HepG2 (cell line): Measurements from ENCODE around the gene POC1B. TPM values are rescaled to one million over a fixed set of nuclear protein-coding genes. Genes with fewer than 3 reads are reported as not detected.

ENCODE experiments used
- GLI4 ChIP-seq: sonication (generic); formaldehyde crosslinking; IDR thresholded peaks from 2 replicates; pipeline ENCODE4 v1.5.1; 2020; ENCODE audit warnings: missing genetic modification reagents, mild to moderate bottlenecking, moderate library complexity, borderline replicate concordance
- GMEB1 ChIP-seq: sonication (generic); formaldehyde crosslinking; IDR thresholded peaks from 2 replicates; pipeline ENCODE4 v1.5.1; 2020; ENCODE audit warnings: missing genetic modification reagents, mild to moderate bottlenecking, borderline replicate concordance
- NFYB ChIP-seq: sonication (generic); formaldehyde crosslinking; IDR thresholded peaks from 2 replicates; pipeline ENCODE4 v1.4.0; 2020; ENCODE audit warnings: missing genetic modification reagents
- NRL ChIP-seq: sonication (generic); formaldehyde crosslinking; IDR thresholded peaks from 2 replicates; pipeline ENCODE4 v1.5.0; 2020; ENCODE audit warnings: missing genetic modification reagents, mild to moderate bottlenecking, moderate library complexity, borderline replicate concordance
- PLRG1 ChIP-seq: fragments of 450-650 bp; conservative IDR thresholded peaks from 2 replicates; pipeline ENCODE4 v1.6.1; 2016
- SPEN ChIP-seq: sonication (generic); formaldehyde crosslinking; IDR thresholded peaks from 2 replicates; pipeline ENCODE4 v1.5.1; 2020; ENCODE audit warnings: low read depth, mild to moderate bottlenecking, missing genetic modification reagents
- TEAD2 ChIP-seq: sonication (generic); formaldehyde crosslinking; IDR thresholded peaks from 2 replicates; pipeline ENCODE4 v1.9.0; 2021; ENCODE audit warnings: missing genetic modification reagents
- THAP8 ChIP-seq: sonication (generic); formaldehyde crosslinking; IDR thresholded peaks from 2 replicates; pipeline ENCODE4 v1.5.1; 2020; ENCODE audit warnings: missing genetic modification reagents, mild to moderate bottlenecking, borderline replicate concordance
- ZBTB37 ChIP-seq: sonication (generic); formaldehyde crosslinking; IDR thresholded peaks from 2 replicates; pipeline ENCODE4 v1.4.0; 2020; ENCODE audit warnings: mild to moderate bottlenecking, missing genetic modification reagents
- ZNF160 ChIP-seq: sonication (generic); formaldehyde crosslinking; IDR thresholded peaks from 2 replicates; pipeline ENCODE4 v1.8.0; 2022; ENCODE audit warnings: mild to moderate bottlenecking, inconsistent platforms, missing genetic modification reagents
- ZNF383 ChIP-seq: sonication (generic); formaldehyde crosslinking; IDR thresholded peaks from 2 replicates; pipeline ENCODE4 v1.4.0; 2020; ENCODE audit warnings: missing genetic modification reagents, mild to moderate bottlenecking, borderline replicate concordance
- ZNF775 ChIP-seq: sonication (generic); formaldehyde crosslinking; IDR thresholded peaks from 2 replicates; pipeline ENCODE4 v1.4.0; 2020; ENCODE audit warnings: missing genetic modification reagents, mild to moderate bottlenecking, moderate library complexity, borderline replicate concordance
- ZNF781 ChIP-seq: sonication (generic); formaldehyde crosslinking; IDR thresholded peaks from 2 replicates; pipeline ENCODE4 v1.5.1; 2020; ENCODE audit warnings: borderline replicate concordance, mild to moderate bottlenecking, missing genetic modification reagents; ENCODE audit errors: not compliant biosample characterization
- ZNF816 ChIP-seq: sonication (generic); formaldehyde crosslinking; IDR thresholded peaks from 2 replicates; pipeline ENCODE4 v1.8.0; 2022; ENCODE audit warnings: missing genetic modification reagents, mild to moderate bottlenecking, borderline replicate concordance
- ZSCAN5A ChIP-seq: sonication (generic); formaldehyde crosslinking; IDR thresholded peaks from 2 replicates; pipeline ENCODE4 v1.8.0; 2022; ENCODE audit warnings: mild to moderate bottlenecking, missing genetic modification reagents, borderline replicate concordance
- polyA plus RNA-seq, 8 experiments: library from polyadenylated mRNA; depleted of rRNA in 3 of 8; stranded (reverse) in 7 of 8; unstranded in 1 of 8; fragments of >200 nt; fragmentation: Illumina TruSeq in 4 of 8; extraction: Trizol in 4 of 8; gene quantifications; 2 replicates each; pipeline versions ENCODE4 v1.2.1 to v1.2.3, GENCODE V29; 2011 to 2016; ENCODE audit warnings: low read depth in 4 of 8, missing spikeins in 1 of 8, mixed read lengths in 1 of 8; ENCODE audit not compliant: insufficient read depth in 1 of 8
- total RNA-seq, 5 experiments: library from RNA; depleted of rRNA; stranded (reverse); fragments of >200 nt; fragmentation: Illumina TruSeq; extraction: Trizol; gene quantifications; 2 replicates each; pipeline ENCODE4 v1.2.3, GENCODE V29; 2016; ENCODE audit warnings: low read depth in 1 of 5
- TF ChIP-seq, protein P1 (sequence below): sonication (generic); formaldehyde crosslinking; IDR thresholded peaks from 2 replicates; pipeline ENCODE4 v1.4.0; 2020; ENCODE audit warnings: low read depth, missing genetic modification reagents

POC1B gene
- total and polyA plus RNA-seq, 2 of the 13 experiments (the other 11 are each of a cell fraction or from before 2014, with no cell fraction given) = 9.3 to 11.0 TPM

DNA sequence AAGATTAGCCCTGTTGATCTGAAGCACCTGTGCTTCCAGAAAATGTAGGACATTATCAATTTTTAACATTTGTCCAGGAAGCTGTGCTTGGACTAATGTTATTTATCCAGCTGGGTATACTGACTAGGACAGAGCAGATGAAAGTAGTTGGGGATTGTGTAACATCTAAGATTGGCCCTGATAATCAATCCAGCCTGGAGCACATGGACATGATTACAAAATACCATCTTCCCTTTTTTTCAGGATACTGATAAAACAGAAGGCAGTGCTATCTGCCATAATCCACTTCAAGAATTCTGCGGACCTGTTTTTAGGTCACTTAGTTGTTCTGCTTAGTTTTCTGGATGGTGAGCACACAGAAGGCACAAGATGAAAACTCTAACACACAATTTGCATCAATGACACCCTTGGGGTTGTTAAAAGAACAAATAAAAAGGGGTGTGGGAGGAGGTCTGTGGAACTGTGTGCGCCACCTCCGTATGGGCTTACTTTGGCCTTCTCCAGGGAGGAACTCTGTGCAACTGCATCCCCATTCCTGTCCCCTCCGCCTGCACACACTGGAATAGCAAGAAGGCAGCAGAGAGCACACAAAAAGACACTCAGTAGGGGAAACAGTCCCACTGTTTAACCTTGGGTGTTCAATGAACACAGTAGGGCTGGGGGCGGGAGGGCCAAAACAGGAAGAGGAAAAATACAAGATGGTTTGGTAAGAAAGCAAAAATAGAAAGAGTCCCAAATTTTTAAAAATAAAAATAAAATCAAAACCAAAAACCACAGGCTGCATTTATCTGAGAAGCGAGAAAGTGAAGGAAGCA, 142.4 kb downstream of the POC1B start (continued):
- TF ChIP-seq GMEB1 (CRISPR knock-in tag) (no peak), NFYB (CRISPR knock-in tag) (no peak), THAP8 (CRISPR knock-in tag) (no peak), ZSCAN5A (no peak), ZNF160 (CRISPR knock-in tag) (no peak), ZBTB37 (CRISPR knock-in tag) (no peak), GLI4 (no peak), ZNF816 (CRISPR knock-in tag) (no peak), ZNF781 (CRISPR knock-in tag) (no peak), NRL (CRISPR knock-in tag) (no peak), ZNF775 (CRISPR knock-in tag) (no peak), ZNF383 (CRISPR knock-in tag) (no peak), PLRG1 (no peak), SPEN (CRISPR knock-in tag) (no peak), TEAD2 (CRISPR knock-in tag) (no peak)
- TF ChIP-seq, protein P1, sequence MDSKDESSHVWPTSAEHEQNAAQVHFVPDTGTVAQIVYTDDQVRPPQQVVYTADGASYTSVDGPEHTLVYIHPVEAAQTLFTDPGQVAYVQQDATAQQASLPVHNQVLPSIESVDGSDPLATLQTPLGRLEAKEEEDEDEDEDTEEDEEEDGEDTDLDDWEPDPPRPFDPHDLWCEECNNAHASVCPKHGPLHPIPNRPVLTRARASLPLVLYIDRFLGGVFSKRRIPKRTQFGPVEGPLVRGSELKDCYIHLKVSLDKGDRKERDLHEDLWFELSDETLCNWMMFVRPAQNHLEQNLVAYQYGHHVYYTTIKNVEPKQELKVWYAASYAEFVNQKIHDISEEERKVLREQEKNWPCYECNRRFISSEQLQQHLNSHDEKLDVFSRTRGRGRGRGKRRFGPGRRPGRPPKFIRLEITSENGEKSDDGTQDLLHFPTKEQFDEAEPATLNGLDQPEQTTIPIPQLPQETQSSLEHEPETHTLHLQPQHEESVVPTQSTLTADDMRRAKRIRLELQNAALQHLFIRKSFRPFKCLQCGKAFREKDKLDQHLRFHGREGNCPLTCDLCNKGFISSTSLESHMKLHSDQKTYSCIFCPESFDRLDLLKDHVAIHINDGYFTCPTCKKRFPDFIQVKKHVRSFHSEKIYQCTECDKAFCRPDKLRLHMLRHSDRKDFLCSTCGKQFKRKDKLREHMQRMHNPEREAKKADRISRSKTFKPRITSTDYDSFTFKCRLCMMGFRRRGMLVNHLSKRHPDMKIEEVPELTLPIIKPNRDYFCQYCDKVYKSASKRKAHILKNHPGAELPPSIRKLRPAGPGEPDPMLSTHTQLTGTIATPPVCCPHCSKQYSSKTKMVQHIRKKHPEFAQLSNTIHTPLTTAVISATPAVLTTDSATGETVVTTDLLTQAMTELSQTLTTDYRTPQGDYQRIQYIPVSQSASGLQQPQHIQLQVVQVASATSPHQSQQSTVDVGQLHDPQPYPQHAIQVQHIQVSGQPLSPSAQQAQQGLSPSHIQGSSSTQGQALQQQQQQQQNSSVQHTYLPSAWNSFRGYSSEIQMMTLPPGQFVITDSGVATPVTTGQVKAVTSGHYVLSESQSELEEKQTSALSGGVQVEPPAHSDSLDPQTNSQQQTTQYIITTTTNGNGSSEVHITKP (CRISPR knock-in tag) = no peak
